ENCODE measurements around the gene AVPR2.

DNA sequence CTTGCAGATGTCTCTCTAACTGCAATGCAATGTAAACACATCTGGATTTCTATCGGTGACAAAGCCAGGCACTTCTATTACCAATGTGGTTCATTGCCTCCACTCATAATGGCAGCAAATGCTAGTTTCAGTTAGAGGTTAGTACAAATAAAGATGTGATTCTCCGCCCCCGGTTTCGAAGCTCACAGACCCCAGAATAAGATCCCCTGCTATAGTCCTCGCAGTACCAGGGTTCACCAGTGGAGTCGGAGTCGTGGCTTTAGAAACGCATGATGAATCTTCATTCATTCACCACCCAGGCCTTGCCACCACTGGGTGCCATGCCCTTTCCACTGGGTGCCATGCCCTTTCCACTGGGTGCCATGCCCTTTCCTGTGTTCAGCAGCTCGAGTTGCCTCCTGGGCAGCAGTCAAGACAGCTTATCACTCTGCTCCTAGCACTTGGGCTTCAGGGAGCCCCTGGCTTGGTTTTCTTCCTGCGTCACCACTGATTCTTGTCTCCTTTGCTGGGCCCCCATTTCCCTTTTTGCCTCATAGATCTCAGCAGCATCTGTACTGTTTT, 33.8 kb downstream of the AVPR2 start:
- TF ChIP-seq POLR2AphosphoS5 (IDR thresholded peaks at IDR 0.05; ENCODE audit: low read depth, low read length), result no peak
- TF ChIP-seq, protein P1, sequence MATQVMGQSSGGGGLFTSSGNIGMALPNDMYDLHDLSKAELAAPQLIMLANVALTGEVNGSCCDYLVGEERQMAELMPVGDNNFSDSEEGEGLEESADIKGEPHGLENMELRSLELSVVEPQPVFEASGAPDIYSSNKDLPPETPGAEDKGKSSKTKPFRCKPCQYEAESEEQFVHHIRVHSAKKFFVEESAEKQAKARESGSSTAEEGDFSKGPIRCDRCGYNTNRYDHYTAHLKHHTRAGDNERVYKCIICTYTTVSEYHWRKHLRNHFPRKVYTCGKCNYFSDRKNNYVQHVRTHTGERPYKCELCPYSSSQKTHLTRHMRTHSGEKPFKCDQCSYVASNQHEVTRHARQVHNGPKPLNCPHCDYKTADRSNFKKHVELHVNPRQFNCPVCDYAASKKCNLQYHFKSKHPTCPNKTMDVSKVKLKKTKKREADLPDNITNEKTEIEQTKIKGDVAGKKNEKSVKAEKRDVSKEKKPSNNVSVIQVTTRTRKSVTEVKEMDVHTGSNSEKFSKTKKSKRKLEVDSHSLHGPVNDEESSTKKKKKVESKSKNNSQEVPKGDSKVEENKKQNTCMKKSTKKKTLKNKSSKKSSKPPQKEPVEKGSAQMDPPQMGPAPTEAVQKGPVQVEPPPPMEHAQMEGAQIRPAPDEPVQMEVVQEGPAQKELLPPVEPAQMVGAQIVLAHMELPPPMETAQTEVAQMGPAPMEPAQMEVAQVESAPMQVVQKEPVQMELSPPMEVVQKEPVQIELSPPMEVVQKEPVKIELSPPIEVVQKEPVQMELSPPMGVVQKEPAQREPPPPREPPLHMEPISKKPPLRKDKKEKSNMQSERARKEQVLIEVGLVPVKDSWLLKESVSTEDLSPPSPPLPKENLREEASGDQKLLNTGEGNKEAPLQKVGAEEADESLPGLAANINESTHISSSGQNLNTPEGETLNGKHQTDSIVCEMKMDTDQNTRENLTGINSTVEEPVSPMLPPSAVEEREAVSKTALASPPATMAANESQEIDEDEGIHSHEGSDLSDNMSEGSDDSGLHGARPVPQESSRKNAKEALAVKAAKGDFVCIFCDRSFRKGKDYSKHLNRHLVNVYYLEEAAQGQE (IDR thresholded peaks at IDR 0.05; ENCODE audit: insufficient read depth in 1 of 2, low read depth in 2 of 2, low read length in 2 of 2), result no peak
